Measurements from ENCODE around the gene LRRC15.

LRRC15 gene

DNA sequence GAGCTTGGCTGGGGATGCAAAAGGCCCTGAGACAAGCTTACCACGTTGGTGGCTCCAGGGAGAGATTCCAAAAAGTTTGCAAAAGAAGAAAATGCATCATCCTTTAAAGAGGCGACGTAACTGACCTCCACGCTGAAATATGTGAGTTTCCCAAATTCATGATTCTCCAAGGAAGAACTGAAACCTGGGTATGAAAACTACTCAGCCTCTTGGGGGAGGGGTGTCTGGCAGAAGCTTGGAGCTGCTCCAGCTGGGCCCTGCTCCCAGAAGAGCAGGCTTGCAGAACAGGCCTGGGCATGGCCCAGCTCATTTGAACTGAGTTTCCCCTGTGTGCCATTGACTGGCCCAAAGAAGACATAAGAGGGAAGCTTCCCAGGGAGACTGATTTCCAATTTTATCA lies 39.0 kb downstream of the LRRC15 start:
- no peak for DNase-seq

DNA sequence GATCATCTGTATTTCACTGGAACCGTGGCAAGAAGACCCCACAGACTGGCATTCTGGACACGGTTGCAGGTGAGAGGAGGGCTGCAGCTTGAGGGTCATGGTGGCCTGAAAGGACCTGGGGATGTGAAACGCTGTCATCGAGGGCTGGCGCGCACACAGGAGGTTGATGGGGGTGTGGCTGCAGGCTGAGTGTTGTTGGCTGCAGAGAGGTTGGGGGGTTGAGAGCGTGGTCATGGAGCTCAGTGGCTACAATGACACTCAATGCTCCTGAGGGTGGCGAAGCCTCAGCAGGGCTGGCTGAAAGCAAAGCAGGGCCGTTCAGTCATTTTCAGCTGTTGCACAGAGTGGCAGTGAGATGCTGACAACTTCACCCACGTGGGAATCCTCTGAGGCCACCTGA lies 39.4 kb downstream of the LRRC15 start:
- DNase-seq, result no peak

DNA sequence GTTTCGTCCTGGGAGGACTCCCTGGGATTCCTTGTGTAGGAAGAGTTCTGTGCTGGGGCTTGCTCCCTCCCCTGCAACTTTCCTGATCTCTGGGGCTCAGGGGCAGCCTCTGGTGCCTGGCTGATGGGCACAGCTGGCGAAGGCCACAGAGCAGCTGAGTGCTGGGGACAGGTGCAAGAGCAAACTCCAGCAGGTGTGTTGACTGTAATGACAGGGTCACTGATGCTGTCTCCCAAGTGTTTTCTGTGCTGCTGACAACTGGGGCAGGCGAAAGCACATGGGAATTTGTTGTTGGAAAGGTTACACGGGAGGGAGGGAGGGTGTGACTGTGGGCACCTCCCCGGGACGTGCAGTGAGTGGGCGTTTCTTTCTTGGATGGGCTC lies 40.0 kb downstream of the LRRC15 start:
- no peak for DNase-seq

DNA sequence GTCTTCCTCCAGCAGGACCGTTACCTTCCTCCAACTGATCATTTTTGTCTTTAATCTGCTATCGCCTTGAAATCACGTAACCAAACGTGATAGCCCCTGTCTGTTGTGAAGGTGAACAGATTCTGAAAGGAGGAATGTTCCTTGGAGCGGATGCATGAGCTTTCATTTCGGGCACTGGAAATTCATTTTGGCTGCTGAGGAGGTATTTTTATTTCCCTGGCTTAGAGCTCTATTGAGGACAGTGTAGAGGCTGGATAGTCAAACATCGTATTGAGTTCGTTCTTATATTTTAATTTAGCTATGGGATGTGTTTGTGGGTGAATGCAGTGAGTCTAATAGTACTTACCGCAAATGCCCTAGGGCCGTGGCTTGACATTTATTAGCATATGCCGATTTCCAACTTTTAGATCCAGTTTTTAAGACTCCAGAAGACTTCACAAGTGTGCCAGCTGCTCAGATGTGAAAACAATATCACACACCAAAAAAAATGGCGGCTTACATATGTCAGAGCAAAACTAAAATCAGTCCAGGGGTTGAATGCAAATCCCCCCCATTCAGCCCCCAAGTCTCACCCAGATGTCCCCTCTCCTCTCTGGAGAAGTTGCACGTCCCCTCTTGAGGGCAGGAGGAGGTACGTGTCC lies 40.5 kb downstream of the LRRC15 start:
- DNase-seq, result no peak

DNA sequence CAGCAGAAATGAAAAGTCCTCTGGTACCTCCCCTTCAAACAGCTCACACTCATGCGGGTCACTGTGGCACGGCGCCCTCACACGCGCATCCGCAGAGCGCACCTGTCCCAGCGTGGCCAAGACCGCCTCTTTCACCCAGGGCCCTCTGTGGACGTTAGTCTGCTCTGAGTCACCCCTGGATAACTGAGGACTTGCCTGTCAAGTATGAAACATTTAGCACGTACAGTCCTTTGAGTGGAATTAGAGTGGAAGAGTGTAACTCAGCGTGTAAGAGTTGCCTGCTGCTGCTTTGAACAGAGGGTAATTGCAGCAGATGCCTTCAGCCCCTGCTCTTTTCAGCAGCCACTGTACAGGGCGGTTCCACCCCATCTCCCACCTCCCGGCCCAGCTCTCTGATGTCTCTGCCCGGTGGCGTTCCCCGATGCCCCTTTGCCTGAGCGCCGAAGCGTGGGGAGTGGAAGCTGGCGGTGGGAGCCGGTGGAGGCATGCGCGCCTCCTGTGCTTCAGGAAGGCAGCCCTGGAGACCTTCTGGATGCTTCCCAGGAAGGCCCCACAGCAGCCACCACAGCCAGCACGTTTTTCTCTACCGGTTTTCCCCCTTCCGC lies 41.4 kb downstream of the LRRC15 start:
- DNase-seq, result no peak

DNA sequence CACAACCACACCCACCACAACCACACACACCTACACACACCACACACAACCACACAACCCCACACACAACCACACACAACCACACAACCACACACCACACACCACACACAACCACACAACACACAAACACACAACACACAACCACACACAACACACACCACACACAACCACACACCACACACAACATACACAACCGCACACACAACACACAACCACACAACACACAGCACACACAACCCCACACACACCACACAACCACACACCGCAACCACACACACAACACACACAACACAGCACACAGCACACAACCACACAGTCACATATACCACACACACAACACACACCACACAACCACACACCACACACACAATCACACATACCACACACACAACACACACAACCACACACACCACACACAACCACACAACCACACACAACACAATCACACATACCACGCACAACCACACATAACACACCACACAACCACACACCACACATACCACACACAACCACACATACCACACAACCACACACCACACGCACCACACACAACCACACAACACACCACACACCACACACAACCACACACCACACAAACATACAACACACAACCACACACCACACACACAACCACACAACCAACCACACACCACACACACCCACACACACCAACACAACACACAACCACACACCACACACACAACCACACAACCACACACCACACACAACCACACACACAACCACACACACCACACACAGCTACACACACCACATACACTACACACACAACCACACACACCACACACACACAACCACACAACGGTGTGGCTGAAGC lies 42.1 kb downstream of the LRRC15 start:
- no peak for DNase-seq

DNA sequence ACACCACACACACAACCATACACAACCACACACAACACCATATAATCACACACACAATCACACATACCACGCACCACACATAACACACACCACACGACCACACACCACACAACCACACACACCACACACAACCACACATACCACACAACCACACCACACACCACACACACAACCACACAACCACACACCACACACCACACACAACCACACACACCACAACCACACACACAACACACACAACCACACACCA lies 42.6 kb downstream of the LRRC15 start:
- no peak for DNase-seq

DNA sequence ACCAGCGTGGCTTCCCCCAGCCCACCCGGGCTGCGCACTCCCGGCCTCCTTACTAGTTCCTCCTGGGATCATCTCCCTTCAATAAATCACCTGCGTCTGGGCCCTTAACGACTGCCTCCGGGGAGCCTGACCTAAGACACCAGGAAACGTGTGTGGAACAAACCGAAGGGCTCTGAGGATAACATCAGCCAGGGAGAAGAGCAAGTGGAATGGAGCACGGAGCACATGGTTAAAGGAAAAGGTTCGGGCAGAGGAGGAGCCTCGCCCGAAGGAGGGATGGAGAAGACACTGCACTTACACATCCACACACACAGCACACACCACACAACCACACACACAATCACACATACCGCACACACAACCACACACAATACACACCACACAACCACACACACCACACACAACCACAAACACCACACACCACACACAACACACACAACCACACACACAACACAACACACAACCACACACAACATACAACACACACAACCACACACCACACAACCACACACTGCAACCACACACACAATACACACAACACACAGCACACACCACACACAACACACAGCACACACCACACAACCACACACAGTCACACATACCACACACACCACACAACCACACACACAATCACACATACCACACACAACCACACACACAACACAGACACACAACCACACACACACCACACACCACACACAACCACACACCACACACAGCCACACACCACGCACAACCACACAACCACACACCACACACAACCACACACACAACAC lies 43.2 kb downstream of the LRRC15 start:
- no peak for DNase-seq

DNA sequence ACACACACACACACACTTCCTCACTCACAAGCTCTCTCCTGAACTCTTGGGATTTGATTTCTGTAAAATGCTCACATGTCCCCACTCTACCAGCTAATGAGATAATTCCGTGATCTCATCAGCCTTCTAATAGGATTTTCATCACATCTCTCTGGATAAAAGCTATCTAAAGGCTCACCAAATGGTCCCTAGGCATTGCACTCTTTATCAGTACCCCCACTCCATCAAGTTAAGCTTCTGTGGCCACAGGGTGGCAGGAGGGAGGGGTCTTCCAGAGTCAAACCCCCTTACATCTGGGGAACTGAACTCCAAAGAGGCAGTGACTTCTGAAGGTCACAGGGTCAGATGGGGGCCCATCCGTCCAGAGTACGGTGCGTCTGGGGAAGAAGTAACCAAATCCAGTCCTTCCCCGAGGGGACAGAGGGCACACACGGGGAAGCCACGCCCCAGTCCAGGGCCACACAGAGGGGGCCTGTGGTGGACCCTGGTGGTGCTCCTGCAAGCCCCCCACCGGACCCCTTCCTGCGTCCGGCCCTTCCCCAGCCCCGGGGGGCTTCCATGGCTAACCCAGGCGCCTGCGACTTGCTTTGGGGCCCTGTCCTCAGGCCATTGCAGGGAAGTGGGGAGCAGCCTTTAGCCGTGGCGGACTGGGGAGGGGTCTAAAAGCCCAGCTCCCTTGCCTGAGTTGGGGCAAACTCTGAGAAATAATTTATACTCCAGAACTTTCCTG lies 44.0 kb downstream of the LRRC15 start:
- no peak for DNase-seq

DNA sequence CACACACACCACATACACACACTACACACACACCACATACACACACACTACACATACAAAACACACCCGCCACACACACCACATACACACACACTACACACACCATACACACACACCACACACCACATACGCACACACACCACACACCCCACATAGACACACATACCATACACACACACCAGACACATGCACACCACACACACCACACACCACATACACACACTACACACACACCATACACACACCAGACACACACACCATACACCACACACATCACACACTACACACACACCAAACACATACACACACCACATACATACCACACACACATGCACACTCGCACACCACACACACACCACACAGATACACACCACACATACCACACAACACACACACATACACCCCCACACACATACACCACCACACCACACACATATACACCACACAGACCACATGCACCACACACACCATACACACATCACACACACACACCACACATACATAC lies 44.7 kb downstream of the LRRC15 start:
- DNase-seq, result no peak

DNA sequence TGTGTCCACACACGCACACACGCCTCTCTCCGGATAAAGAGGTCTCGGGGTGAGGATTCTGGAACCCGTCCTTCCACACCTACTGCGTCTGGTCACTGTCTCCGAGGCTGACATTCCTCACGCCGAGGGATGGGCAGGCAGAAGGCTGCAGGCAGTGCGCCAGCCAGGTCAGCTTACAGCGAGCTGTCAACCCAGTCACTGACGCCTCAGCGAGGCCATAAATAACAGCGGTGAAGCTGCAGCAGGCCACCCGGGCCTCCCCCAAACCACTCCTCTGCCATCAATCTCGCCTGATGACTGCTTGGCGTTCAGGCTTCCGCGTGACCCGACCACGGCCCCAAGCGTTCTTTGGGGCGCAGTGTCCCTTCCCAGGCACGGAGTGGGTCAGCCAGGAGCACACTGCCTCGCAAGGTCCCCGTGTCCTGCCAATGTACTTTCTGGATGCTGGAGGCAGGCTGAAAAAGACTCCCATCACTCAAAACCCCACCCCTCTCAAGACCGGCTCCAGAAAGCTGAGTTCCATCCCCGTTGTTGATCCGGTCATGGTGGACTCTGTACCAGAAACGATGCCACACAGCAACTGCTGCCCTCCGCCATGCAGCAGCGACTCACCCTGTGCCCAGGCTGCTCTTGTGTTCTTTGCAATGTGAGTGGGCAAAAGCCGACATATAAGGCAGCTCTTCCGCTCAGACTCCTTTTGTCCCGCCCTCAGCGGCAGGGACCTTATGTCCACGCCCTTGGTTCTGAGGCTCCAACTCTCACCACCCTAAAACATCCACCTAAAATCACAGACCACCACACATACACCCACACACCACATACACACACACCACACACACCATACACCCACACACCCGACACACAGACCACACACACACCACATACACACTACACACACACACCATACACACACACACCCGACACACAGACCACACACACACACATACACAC lies 45.5 kb downstream of the LRRC15 start:
- DNase-seq, result peak in 1 of 2 donors; percentile 26

DNA sequence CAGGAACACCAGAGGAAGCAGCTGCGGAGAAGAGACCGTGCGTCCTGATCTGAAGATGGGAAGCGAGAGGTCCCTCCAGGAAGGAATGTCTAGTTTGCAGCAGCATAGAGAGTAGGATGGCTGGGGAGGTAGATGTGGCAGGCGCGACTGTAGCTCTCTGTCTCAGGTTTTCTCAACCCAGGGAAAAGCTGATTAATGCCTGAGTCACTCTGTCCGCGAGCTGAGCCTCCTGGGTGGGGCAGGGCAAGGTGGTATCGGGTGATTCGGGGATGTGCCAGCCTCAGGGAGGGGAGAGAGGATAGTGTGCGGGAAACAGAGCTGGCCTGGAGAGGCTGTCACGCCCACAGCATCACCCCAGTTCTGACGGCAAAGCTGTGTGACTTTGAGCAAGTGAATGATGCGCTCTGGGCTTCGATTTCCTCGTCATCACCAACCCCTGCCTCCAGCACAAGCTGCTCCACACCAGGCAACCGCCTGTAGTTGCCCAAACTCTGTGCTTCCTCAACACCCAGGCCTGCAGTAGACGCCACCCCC lies 46.8 kb downstream of the LRRC15 start:
- DNase-seq, result no peak

DNA sequence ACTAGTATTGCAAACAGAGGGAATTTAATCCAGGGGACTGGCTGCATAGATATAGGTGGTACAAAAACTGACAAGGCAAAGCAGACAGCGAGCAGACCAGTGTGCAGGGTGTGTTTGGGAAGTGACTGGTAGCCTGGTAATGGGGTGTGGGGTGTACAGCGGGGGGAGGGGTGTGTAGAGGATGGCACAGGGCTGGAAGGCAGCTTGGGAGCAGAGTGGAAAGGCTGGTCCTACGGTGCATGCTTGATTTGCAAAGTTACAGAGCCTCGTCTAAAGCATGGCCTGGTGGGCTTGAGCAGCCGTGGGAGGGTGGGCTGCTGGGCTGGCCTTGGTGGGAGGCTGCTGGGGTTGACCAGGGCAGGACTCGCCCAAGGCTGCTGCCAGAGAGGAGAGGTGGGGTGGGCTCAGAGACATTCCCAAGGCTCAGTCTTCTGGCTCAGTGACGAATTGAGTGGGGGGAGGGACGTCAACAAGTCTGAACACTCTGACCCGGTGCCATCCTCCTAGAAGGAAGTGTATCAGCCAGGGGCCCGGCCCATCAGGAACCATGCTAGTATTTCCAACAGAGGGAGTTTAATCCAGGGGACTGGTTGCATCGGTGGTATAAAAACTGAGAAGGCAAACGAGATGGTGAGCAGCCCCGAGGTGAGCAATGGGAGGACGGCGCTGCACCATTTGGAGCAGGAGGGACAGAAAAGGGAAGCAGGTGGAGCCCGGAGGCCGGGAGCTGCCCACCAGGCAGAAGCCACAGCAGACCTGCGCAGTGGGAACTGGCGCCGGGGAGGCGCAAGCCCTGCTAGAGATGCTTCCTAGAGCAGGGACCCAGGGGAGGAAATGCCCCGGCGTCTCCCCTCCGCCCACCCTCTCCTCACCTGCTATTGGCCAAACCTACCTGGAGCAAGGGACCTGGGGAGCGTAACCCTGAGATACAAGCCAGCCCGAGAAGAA lies 47.6 kb downstream of the LRRC15 start:
- DNase-seq, result no peak

DNA sequence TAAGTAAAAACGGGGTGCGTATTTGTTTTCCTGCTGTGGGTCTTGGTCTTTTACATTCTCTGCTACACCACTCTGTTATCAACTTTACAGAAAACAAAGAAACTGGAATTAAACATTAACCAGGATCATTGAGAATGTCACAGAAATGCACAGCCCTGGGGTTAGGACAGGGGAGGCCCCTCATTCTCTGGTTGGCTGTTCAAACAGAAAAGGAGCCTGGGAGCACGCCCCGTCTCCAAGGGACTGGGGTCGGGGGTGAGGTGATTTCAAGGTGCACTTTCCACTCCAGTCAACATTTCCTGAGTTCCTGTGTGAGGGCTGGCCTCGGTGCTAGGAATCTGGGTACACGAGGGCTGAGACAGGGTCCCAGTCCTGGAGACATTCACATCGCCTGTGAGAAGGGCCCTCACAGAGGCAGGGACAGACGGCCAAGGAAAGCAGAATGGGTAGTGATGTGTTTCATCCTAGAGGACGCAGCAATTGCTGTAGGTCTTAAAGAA lies 48.7 kb downstream of the LRRC15 start:
- no peak for DNase-seq

DNA sequence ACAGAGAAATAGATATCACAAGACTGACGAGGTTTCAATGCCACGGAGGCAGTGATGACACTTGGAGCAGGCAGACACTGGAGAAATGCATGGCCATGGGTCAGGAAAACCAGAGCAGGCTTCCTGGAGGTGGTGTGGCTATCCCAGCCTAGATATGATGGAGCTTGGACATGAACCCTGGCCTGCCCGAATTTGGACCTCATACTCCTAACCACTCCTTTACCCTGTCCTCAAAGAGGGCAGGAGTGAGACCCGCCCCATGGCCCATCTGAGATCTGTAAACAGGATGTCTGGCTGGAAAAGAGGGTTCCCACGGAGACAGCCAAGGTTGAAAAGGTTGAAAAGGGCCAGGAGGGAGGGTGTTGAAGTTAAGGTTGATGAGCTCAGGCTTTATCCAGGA lies 49.4 kb downstream of the LRRC15 start:
- DNase-seq, result no peak

DNA sequence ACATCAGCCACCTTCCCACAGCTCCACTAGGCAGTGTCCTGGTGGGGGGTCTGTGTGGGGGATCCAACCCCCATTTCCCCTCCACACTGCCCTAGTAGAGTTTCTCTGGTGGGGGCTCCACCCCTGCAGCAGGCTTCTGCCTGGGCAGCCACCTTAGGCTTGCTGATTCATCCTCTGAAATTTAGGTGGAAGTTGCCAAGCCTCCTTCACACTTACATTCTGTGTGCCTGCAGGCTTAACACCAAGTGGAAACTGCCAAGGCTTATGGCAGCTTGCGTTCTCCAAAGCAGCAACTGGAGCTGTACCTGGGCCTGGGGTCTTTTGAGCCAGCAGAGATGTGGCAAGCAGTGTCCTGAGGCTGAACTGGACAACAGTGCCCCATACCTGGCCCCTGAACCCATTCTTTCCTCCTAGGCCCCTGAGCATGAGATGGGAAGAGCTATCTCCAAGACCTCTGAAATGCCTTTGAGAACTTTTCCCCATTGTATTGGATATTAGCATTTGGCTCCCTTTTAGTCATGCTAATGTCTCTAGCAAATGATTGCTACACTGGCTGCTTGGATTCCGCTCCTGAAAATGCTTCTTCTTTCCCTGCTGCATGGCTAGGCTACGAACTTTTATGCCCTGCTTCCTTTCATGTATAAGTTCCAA lies 50.9 kb downstream of the LRRC15 start:
- DNase-seq, result no peak

DNA sequence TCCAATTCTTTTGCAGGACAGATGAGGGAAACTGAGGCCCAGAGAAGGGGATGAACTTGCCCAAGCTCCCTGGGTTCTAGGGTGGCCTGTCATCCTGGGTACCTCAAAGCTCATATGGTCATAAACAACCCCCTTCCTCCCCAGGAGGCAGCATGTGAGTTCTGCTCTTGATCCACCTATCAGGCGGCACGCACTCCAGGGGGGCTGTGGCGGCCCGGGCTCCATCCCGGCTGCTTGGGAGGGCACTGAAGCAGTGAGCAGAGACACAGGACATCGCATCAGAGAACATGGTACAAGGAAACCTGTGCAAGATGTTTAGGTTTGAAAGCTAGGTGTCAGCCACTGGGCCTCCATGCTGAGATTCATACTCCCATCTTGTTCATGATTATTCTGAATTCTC lies 52.6 kb downstream of the LRRC15 start:
- DNase-seq, result no peak

DNA sequence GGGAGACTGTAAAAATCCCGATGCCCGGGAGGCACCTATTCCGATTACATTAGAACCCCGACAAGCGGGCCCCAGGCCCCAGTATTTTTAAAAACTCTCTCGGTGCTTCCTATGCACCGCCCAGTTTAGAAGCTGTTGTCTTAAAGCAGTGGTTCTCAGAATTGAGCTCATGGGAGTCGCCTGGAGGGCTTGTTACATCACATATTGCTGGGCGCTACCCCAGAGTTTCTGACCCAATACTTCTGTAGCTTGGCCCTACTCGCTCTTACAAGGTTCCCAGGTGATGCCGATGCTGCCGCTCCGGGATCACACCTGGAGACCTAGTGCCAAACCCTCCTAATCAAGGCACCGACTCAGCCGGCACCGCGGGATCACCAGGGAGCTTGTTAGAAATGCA lies 53.6 kb downstream of the LRRC15 start:
- no peak for DNase-seq

Data from stimulated activated CD4-positive, alpha-beta T cell treated with anti-CD3 and anti-CD28 coated beads, Interleukin-2, amount 100 ng/mL, for 48 hours (primary cell).